Raji (cell line): ENCODE results near the gene CDHR3.

Experiments
- POLR2A ChIP-seq: IDR thresholded peaks from 2 replicates; pipeline ENCODE4 v1.6.1; 2011; ENCODE audit warnings: low read depth, low read length, control low read depth; ENCODE audit not compliant: insufficient read depth

The CDHR3 gene

GRCh38 chr7:105951597-105951996 lies 11.5 kb upstream of the CDHR3 start:
- no peak for TF ChIP-seq POLR2A

- TF ChIP-seq POLR2A = no peak
Observed at GRCh38 chr7:105952917-105953595, 10.0 kb upstream of the CDHR3 start.

GRCh38 chr7:105954711-105955110 lies 8.4 kb upstream of the CDHR3 start:
- TF ChIP-seq POLR2A = no peak

GRCh38 chr7:105958012-105958411 lies 5.1 kb upstream of the CDHR3 start:
- TF ChIP-seq POLR2A = no peak

GRCh38 chr7:105962353-105962752 lies 711 bp upstream of the CDHR3 start:
- TF ChIP-seq POLR2A = no peak

- no peak for TF ChIP-seq POLR2A
Observed at GRCh38 chr7:105971845-105972244, 8.8 kb downstream of the CDHR3 start.

GRCh38 chr7:105972276-105972675 lies 9.2 kb downstream of the CDHR3 start:
- no peak for TF ChIP-seq POLR2A

- no peak for TF ChIP-seq POLR2A
Observed at GRCh38 chr7:105974471-105974870, 11.4 kb downstream of the CDHR3 start.

- no peak for TF ChIP-seq POLR2A
Observed at GRCh38 chr7:105975770-105976417, 12.8 kb downstream of the CDHR3 start.

GRCh38 chr7:105976868-105977267 lies 13.8 kb downstream of the CDHR3 start:
- TF ChIP-seq POLR2A = no peak

- no peak for TF ChIP-seq POLR2A
Observed at GRCh38 chr7:105978035-105978434, 15.0 kb downstream of the CDHR3 start.

- no peak for TF ChIP-seq POLR2A
Observed at GRCh38 chr7:105978974-105979373, 15.9 kb downstream of the CDHR3 start.

GRCh38 chr7:105979405-105979804 lies 16.3 kb downstream of the CDHR3 start:
- TF ChIP-seq POLR2A = no peak

GRCh38 chr7:105980645-105981396 lies 17.8 kb downstream of the CDHR3 start:
- TF ChIP-seq POLR2A = no peak

GRCh38 chr7:105982388-105982787 lies 19.3 kb downstream of the CDHR3 start:
- TF ChIP-seq POLR2A = no peak

- no peak for TF ChIP-seq POLR2A
Observed at GRCh38 chr7:105985229-105985628, 22.2 kb downstream of the CDHR3 start.

- TF ChIP-seq POLR2A = no peak
Observed at GRCh38 chr7:105985672-105986215, 22.7 kb downstream of the CDHR3 start.

- TF ChIP-seq POLR2A = no peak
Observed at GRCh38 chr7:105987046-105987445, 24.0 kb downstream of the CDHR3 start.
